Esophagus mucosa (tissue), 1 donor: ENCODE measurements around the gene PEX5. TPM values are rescaled to one million over a fixed set of nuclear protein-coding genes. Genes with fewer than 3 reads are reported as not detected.
"Not testable (repeated sequence)": the region's sequence is repeated elsewhere in the genome, so short reads cannot be mapped to it uniquely, and the experiment has no call there.

Experiments used
- ATAC-seq: fragments of 200-7000 bp; cut with Tn5 transposase; one replicate; pipeline ENCODE4 v1.9.1; 2020
- total RNA-seq: library from RNA; stranded (reverse); gene quantifications from one replicate; pipeline ENCODE4 v1.2.4, GENCODE V29; 2023
- donor health status: DM: yes; HTN: yes; CAD: no.

PEX5 gene
- total RNA-seq, 1 donor from 2014 or later, result 21.6 TPM

DNA sequence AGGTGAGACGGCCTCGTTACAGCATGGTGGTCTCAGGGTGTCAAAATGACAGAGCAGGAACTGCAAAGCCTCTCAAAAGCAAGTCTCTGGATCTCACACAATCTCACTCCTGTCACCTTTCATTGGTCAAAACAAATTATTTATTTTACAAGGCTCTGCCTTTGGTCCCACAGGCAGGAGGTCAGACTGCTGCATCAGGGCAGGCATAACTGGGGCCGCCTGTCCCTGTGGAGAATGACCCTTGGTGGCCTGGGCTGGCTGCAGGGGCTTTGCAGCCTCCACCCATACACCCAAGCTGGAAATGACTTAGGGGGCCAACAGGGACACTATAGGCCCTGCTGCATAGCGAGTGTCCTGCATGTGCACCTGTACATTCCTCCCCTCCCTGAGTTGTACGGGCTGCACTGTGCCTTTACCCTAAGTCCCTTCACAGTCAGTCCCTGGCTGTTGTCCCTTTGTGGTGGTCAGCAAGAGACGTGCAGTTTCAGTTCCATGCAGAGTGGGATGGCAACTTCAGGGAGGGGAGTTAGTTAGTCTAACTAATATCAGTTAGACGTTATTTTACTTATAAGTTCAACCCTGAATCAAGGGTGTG is 28.1 kb downstream of the PEX5 start:
- no peak for ATAC-seq

DNA sequence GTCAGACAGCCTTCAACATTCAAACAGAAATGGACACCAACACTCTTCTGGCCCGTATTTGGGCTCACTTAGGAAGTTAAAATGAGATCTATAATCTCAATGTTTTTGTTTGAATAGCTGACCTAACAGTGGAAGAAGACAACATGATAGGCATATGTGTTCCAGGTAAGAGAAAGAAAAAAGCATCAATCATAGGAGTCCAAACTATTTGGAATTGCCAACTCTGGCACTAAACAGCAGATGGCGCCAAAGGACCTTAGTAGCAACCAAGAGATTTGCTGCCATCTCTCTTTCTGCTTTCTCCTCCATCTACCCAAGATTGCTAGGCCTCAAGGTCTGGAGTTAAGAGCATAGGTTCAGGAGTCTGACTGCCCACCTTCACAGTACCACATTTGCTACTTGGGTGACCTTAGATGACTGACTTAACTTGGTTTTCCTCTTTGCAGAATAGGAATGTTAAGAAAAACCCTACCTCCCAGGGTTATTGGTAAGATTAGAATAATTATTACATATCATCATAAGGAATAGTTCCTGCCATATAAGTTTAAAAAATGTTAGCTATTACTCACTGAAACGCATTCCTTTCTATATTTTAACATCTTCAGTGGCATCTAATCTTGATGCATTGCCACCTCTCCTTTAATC is 30.2 kb downstream of the PEX5 start:
- peak; percentile 69 for ATAC-seq

DNA sequence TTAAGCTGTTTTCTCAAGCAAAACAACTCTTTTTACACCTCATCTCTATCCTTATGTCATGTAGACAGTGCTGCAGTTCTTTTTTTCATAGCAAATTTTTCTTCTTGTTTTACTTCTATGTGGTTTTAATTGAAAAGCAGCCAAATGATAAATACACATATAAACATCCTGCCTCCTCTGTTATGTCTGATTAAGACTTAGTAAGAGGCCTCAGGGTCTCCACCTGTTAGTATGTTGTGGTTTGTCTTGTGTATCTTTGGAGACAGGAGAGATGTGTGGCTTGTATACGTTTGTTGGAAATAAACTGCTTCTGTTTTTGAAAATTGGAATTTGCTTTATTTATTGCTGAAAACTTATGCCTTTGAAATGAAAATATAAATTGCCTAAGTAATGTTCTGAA is 32.0 kb downstream of the PEX5 start:
- ATAC-seq, result no peak

GRCh38 chr12:7229741-7230140 is 40.3 kb downstream of the PEX5 start:
- ATAC-seq, result no peak

- ATAC-seq, result no peak
Observed at GRCh38 chr12:7241404-7242005, 52.0 kb downstream of the PEX5 start.

- ATAC-seq, result no peak
Observed at GRCh38 chr12:7242176-7243101, 53.0 kb downstream of the PEX5 start.

GRCh38 chr12:7251328-7251996 is 62.0 kb downstream of the PEX5 start:
- ATAC-seq, result not testable (repeated sequence)

DNA sequence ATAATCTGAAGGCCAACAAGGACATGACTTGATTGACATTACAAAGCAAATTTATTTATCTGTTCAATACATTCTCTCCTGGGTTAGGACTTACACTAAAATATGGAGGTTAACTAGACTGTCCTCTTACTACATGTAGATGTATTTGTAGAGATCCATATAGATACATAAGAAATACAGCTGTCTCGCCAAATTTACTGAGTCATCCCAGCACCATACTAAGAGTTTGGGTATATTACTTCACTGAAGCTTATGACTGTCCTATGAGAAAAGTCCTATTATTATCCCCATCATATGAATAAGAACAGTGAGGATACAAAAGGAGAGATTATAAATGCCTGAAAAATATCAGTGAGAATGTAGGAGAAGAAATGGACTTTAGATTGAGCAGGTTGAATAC is 69.6 kb downstream of the PEX5 start:
- no peak for ATAC-seq

Other genes with a start within 250 kb of the PEX5 start
- gene RNU7-1, start 245.9 kb upstream of the PEX5 start, total RNA-seq, result not detected
- 84.0 TPM for gene C12orf57, start 245.7 kb upstream of the PEX5 start, total RNA-seq
- gene PTPN6, start 238.3 kb upstream of the PEX5 start, total RNA-seq, result 17.8 TPM
- 221 TPM for gene PHB2, start 219.0 kb upstream of the PEX5 start, total RNA-seq
- 53.9 TPM for gene EMG1, start 218.8 kb upstream of the PEX5 start, total RNA-seq
- gene LPCAT3, start 171.2 kb upstream of the PEX5 start, total RNA-seq, result 40.3 TPM
- gene C1S, start 129.0 kb upstream of the PEX5 start, total RNA-seq, result 36.5 TPM
- gene C1R, start 97.2 kb upstream of the PEX5 start, total RNA-seq, result 76.2 TPM
- gene C1RL, start 80.5 kb upstream of the PEX5 start, total RNA-seq, result 22.7 TPM
- gene RBP5, start 60.8 kb upstream of the PEX5 start, total RNA-seq, result 0.76 TPM
- gene CLSTN3, start 59.3 kb upstream of the PEX5 start, total RNA-seq, result 12.8 TPM
- gene ACSM4, start 114.4 kb downstream of the PEX5 start, total RNA-seq, result not detected